ENCODE results near the gene GPNMB. TPM values are rescaled to one million over a fixed set of nuclear protein-coding genes. Genes with fewer than 3 reads are reported as not detected.

The GPNMB gene
- total RNA-seq, 2 donors from 2014 or later = 10.0 to 49.9 TPM

DNA sequence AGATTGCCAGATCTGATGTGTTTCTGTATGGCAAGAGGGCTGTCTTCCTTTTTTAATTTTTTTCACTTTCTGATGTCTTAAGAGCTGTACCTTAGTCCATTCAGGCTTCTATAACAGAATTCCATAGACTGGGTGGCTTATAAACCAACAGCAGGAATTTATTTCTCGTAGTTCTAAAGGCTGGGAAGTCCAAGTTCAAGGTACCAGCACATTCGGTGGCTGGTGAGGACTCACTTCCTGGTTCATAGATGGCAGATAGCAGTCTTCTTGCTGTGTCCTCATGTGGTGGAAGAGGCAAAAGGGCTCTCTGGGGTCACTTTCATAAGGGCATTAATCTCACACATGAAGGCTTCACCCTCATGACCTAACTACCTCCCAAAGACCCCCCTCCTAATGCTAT, 20.8 kb downstream of the GPNMB start:
- 96% methylated on average over 2 of the region's 2 CpGs for WGBS
- intact Hi-C loops (cut with DNase I) = no loop called here
- TF ChIP-seq POLR2A (IDR thresholded peaks at IDR 0.05) (no peak), POLR2AphosphoS5 (IDR thresholded peaks at IDR 0.05) (no peak)
- TF ChIP-seq, protein P1, sequence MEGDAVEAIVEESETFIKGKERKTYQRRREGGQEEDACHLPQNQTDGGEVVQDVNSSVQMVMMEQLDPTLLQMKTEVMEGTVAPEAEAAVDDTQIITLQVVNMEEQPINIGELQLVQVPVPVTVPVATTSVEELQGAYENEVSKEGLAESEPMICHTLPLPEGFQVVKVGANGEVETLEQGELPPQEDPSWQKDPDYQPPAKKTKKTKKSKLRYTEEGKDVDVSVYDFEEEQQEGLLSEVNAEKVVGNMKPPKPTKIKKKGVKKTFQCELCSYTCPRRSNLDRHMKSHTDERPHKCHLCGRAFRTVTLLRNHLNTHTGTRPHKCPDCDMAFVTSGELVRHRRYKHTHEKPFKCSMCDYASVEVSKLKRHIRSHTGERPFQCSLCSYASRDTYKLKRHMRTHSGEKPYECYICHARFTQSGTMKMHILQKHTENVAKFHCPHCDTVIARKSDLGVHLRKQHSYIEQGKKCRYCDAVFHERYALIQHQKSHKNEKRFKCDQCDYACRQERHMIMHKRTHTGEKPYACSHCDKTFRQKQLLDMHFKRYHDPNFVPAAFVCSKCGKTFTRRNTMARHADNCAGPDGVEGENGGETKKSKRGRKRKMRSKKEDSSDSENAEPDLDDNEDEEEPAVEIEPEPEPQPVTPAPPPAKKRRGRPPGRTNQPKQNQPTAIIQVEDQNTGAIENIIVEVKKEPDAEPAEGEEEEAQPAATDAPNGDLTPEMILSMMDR (IDR thresholded peaks at IDR 0.05) = no peak
- Histone ChIP-seq H3K9me3 (no peaks in the 10 kb centered on the region), H3K27ac (no peak overlapping the region), H3K4me1 (replicated peaks) (no peaks in the 10 kb centered on the region), H3K36me3 (no peaks in the 10 kb centered on the region), H3K4me3 (no peak overlapping the region), H3K27me3 (replicated peaks; ENCODE audit: insufficient read depth) (no peaks in the 10 kb centered on the region)
- no peak for DNase-seq (ENCODE audit: low spot score)

DNA sequence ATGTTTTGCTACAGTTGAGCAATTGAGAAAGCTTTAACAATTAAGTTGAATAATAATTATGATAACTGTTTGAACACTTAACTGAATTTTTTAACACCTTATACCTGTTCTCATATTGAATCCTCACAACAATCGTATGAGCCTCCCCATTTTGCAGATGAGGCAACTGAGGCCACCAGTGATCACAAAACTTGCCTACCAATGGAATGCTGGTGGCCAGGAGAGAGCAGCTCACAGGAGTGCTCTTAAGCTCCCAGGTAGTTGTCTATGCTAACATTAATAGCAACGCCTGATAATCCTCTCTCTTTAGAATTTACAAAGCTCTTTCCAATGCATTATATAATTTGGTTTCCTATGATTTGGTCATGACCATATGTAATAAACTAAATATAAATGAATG, 21.6 kb downstream of the GPNMB start:
- no peaks in the 10 kb centered on the region for H3K27me3 ChIP-seq (replicated peaks; ENCODE audit: insufficient read depth)
- 99% methylated on average over 2 of the region's 2 CpGs for WGBS
- intact Hi-C loops (cut with DNase I) = no loop called here
- H3K27ac ChIP-seq = no peak overlapping the region
- no peaks in the 10 kb centered on the region for H3K36me3 ChIP-seq
- no peaks in the 10 kb centered on the region for H3K4me1 ChIP-seq (replicated peaks)
- H3K4me3 ChIP-seq = no peak overlapping the region
- DNase-seq (ENCODE audit: low spot score) = no peak
- TF ChIP-seq POLR2A (IDR thresholded peaks at IDR 0.05) (no peak), POLR2AphosphoS5 (IDR thresholded peaks at IDR 0.05) (no peak)
- TF ChIP-seq, protein P1 (IDR thresholded peaks at IDR 0.05) = no peak
- no peaks in the 10 kb centered on the region for H3K9me3 ChIP-seq

DNA sequence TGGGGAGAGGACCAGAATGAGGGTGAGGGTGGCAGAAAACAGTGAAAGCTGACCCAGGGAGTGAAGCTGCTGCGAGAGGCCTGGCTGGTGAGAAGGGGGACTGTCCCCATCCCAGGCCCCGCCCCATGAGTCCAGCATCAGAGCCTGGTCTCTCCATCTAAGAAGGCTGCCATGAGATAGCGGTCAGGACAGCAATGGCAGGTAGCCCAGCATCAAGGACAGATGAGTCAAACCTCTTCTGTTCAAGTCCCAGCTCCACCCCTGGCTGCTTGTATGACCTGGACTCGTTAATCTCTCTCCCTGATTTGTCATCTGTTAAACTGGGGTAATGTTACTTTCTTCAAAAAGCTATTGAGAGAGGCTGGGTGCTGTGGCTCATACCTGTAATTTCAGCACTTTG, 22.2 kb downstream of the GPNMB start:
- H3K27me3 ChIP-seq (replicated peaks; ENCODE audit: insufficient read depth) = no peaks in the 10 kb centered on the region
- H3K4me3 ChIP-seq = no peak overlapping the region
- WGBS = 84% methylated on average over 4 of the region's 4 CpGs
- DNase-seq (ENCODE audit: low spot score) = no peak
- intact Hi-C loops (cut with DNase I) = no loop called here
- H3K27ac ChIP-seq = no peak overlapping the region
- no peaks in the 10 kb centered on the region for H3K4me1 ChIP-seq (replicated peaks)
- H3K9me3 ChIP-seq = no peaks in the 10 kb centered on the region
- TF ChIP-seq, protein P1 (IDR thresholded peaks at IDR 0.05) = no peak
- TF ChIP-seq POLR2A (IDR thresholded peaks at IDR 0.05) (no peak), POLR2AphosphoS5 (IDR thresholded peaks at IDR 0.05) (no peak)
- no peaks in the 10 kb centered on the region for H3K36me3 ChIP-seq

DNA sequence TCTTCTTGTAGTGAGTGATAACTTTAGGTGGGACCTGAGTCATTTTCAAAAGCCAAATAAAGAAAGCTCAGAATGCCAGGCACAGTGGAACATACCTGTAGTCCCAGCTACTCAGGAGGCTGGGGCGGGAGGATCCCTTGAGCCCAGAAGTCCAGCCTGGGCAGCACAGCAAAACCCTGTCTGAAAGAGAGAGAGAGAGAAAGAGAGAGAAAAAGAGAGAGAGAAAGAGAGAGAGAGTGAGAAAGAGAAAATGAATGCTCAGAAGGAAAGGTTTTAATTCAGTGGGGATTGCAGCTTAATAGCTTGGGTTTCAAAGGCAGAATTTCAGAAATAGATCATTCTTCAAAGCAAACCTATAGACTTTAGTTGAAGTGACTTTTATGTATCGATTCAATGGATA, 25.7 kb downstream of the GPNMB start:
- 91% methylated on average over 2 of the region's 2 CpGs for WGBS
- H3K9me3 ChIP-seq = no peaks in the 10 kb centered on the region
- DNase-seq (ENCODE audit: low spot score) = no peak
- H3K27me3 ChIP-seq (replicated peaks; ENCODE audit: insufficient read depth) = no peaks in the 10 kb centered on the region
- intact Hi-C loops (cut with DNase I) = loop anchor here (10.0 kb wide), 1 partner anchor 273 kb away; no protein-coding TSS in a partner anchor
- no peaks in the 10 kb centered on the region for H3K36me3 ChIP-seq
- TF ChIP-seq, protein P1 (IDR thresholded peaks at IDR 0.05) = no peak
- TF ChIP-seq POLR2AphosphoS5 (IDR thresholded peaks at IDR 0.05) = no peak
- TF ChIP-seq POLR2A (IDR thresholded peaks at IDR 0.05) = no peak
- no peak overlapping the region for H3K4me3 ChIP-seq
- H3K27ac ChIP-seq = no peak overlapping the region
- no peaks in the 10 kb centered on the region for H3K4me1 ChIP-seq (replicated peaks)

DNA sequence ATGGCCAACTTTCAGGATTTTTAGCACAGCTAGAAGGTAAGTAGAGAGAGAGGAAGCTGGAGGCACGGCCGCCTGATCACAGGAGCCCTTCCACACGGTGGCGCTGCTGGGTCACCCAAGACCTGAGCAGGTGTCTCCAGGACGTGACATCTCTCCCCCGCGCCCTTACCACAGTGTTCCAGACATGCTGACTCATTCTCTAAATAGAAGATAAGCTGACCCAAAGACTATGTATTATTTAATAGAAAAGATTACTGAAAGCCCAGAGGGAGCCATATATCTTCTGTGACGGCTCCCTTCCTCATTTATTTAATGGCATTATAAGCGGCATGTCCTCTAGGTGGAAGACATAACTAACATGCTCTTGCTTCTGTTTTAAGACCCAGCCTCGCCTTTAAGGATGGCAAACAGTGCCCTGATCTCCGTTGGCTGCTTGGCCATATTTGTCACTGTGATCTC, 26.6 kb downstream of the GPNMB start:
- intact Hi-C loops (cut with DNase I) = loop anchor here (10.0 kb wide), 1 partner anchor 272 kb away; no protein-coding TSS in a partner anchor
- H3K27me3 ChIP-seq (replicated peaks; ENCODE audit: insufficient read depth) = no peaks in the 10 kb centered on the region
- H3K9me3 ChIP-seq = no peaks in the 10 kb centered on the region
- DNase-seq (ENCODE audit: low spot score) = peak; percentile 86
- no peaks in the 10 kb centered on the region for H3K4me1 ChIP-seq (replicated peaks)
- no peaks in the 10 kb centered on the region for H3K36me3 ChIP-seq
- H3K4me3 ChIP-seq = no peak overlapping the region
- no peak overlapping the region for H3K27ac ChIP-seq
- TF ChIP-seq POLR2A (IDR thresholded peaks at IDR 0.05) = no peak
- TF ChIP-seq, protein P1 (IDR thresholded peaks at IDR 0.05) = peak; percentile 28 to 77 (median 66)
- peak; percentile 58 for TF ChIP-seq POLR2AphosphoS5 (IDR thresholded peaks at IDR 0.05)
- 9% methylated on average over 11 of the region's 11 CpGs for WGBS

Data from prostate gland (tissue), 2 donors.